NCI-H2081 (cell line): Measurements from ENCODE around the gene RPL18.
"Not testable (repeated sequence)": the region's sequence is repeated elsewhere in the genome, so short reads cannot be mapped to it uniquely, and the experiment has no call there.

Experiments
- DNase-seq, 2 experiments: peaks; one replicate each; lab custom pipeline; 2025; lab: John Stamatoyannopoulos, UW

RPL18 gene

GRCh38 chr19:48618916-48619691, at the start of gene RPL18, which contains the start of gene SPHK2:
Gene RPL18, minus strand, starts transcription at chr19:48619178. Its CDS starts 35 bp downstream, at chr19:48619143.
Gene SPHK2, plus strand, starts transcription at chr19:48619506. Its CDS starts 1,009 bp downstream, at chr19:48620515.
- DNase-seq: peak; percentile 97 to 99

GRCh38 chr19:48668761-48669160, 49.8 kb upstream of the RPL18 start:
- no peak for DNase-seq

GRCh38 chr19:48668332-48668731, 49.4 kb upstream of the RPL18 start:
- DNase-seq: no peak

DNA sequence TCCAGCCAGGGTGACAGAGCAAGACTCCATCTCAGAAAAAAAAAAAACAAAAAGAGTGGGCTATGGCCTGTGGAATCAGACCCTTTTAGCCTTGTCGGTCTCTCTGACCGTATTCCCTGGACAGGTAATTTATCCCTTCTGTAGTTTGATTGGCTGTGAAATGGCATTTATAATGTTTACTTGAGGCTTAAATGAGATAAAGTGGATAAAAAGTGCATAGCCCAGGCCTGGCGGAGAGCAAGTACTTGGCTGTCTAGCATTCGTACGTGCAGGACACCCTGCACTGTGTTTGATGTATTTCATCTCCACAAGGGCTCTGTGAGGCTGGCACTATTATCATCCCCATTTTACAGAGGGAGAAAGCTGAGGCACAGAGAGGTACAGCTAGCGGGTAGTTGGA, 46.8 kb upstream of the RPL18 start:
- no peak for DNase-seq

- DNase-seq: no peak
Measured at GRCh38 chr19:48664476-48664875, 45.5 kb upstream of the RPL18 start.

DNA sequence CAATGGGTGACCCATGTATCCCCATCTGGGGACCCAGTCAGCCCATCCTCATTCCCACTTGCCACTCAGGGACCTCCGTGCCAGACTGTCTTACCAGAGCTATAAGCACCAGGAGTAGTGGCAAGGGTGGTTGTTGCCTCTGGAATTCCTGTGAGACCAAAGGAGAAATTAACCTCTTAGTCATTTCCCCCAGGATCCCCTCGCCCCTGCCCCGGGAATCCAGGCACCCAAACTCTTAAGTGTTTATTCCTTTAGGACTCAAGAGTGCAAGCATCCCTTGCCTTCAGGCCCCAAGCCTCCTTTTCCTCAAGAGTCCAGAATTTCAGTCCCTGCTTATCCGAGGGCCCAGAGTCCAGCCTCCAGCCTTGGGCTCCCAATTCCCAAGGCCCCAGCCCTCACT, 44.7 kb upstream of the RPL18 start:
- no peak for DNase-seq

GRCh38 chr19:48661711-48662090, 42.7 kb upstream of the RPL18 start:
- DNase-seq: no peak

GRCh38 chr19:48660852-48661710, 42.1 kb upstream of the RPL18 start:
- peak; percentile 93 to 94 for DNase-seq

GRCh38 chr19:48659768-48660167, 40.8 kb upstream of the RPL18 start:
- DNase-seq: no peak

DNA sequence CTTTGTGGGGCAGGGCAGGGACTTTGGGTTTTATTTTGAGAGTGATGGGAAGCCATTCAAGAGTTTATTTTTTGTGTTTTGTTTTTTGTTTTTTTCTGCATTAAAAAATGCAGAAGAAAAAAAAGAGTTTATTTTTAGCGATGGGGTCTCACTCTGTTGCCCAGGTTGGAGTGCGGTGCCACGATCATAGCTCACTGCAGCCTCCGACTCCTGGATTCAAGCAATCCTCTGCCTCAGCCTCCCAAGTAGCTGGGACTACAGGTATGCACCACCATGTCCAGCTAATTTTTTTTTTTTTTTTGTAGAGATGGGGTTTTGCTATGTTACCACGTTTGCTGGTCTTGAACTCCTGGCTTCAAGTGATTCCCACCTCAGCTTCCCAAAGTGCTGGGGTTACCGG, 39.5 kb upstream of the RPL18 start:
- no peak for DNase-seq

DNA sequence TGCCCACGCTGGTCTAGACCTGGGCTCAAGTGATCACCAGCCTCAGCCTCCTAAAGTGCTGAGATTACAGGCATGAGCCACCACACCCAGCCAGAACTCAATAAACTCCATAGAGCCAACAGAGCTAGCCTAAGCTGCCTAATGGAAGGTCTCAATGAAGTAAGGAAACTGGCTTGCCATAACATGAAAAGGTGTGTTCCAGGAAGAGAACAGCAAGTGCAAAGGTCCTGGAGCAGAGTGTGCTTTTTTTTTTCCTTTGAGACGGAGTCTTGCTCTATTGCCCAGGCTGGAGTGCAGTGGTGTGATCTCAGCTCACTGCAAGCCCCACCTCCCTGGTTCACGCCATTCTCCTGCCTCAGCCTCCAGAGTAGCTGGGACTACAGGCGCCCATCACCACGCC, 38.9 kb upstream of the RPL18 start:
- DNase-seq: not testable (repeated sequence)

- no peak for DNase-seq
Measured at GRCh38 chr19:48656840-48657474, 38.0 kb upstream of the RPL18 start.

DNA sequence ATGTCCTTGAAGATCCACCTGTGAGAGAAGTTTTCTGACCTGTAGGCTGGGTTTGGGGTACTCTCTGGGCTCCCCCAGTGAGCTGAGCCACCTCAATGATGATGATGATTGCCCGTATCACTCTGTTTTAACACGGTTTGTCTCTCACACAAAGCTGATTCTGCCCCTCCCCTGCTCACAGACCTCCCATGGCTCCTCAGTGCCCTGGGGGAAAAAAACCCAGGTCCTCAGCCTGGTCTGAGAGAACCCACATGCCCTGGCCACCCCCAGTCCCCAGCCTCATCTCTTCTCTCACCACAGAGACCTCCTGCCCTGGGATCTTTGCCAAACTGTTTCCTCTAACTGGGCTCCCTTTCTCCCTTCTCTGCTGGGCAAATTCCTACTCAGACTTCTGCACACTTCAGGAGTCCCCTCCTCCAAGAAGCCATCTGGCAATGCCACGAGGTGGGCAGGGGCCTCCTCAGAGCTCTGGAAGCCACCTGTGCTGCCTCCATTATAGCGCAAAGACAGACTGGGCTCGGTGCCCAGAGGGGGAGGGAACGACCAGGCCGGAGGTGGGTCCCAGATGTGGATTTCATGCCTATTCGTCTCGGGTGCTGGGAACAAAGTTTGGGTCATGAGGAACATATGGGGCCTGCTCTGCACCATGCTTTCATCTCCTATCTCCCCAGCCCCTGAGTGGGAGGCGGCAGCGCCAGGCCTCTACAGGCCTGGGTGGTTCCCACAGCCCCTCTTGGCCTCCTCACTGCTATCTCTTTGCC, 35.5 kb upstream of the RPL18 start:
- DNase-seq: peak; percentile 37 to 68

DNA sequence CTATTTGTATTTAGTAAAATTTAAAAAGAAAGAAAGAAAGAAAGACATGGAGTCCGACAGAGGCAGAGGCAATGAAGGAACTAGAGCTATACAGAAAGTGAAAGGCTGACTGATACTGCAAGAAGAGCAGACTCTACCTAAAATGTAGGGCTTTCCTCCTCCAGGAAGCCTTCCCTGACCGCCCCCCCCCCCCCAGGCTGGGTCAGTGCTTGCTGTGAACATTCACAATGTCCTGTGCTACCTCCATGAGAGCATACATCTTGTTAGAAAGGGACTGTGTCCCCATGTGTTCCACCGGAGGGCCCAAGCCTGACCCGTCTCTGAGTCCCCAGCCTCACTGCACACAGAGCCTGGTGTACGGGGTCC, 32.7 kb upstream of the RPL18 start:
- no peak for DNase-seq

- no peak for DNase-seq
Measured at GRCh38 chr19:48650974-48651682, 32.1 kb upstream of the RPL18 start.

DNA sequence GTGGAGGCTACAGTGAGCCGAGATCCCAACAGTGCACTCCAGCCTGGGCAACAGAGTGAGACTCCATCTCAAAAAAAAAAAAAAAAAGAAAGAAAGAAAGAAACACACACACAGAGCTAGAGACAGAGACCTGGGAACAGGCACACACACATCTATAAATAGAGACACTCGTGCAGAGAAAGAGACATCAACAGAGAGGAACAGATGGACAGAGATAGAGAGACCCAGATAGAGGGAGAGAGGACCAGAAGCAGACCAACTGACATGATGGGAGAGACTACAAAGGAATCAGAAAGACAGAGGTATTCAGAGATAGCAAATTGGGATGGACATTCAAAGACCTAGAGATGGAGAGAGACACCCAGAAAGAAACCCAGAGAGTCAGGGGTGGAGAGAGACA, 29.2 kb upstream of the RPL18 start:
- DNase-seq: no peak

DNA sequence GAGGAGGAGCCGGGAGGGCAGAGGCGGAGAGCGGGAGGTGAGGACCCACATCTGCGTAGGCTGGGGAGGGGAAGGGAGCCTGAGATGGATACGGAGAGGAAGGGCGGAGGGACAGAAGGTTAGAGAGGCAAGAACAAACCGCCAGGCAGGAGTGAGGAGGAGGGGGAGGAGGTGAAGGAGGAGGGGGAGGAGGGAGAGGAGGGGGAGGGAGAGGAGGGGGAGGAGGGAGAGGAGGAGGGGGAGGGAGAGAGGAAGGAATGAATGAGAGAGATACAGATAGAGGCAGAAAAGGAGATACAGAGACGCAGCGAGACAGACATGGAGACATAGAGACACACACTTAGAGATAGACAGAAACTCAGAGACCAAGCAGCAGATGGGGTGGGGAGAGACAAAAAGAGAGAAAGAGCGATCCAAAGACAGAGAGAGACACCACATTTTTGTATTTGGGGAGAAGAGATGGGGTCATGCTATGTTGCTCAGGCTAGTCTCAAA, 27.8 kb upstream of the RPL18 start:
- DNase-seq: no peak

DNA sequence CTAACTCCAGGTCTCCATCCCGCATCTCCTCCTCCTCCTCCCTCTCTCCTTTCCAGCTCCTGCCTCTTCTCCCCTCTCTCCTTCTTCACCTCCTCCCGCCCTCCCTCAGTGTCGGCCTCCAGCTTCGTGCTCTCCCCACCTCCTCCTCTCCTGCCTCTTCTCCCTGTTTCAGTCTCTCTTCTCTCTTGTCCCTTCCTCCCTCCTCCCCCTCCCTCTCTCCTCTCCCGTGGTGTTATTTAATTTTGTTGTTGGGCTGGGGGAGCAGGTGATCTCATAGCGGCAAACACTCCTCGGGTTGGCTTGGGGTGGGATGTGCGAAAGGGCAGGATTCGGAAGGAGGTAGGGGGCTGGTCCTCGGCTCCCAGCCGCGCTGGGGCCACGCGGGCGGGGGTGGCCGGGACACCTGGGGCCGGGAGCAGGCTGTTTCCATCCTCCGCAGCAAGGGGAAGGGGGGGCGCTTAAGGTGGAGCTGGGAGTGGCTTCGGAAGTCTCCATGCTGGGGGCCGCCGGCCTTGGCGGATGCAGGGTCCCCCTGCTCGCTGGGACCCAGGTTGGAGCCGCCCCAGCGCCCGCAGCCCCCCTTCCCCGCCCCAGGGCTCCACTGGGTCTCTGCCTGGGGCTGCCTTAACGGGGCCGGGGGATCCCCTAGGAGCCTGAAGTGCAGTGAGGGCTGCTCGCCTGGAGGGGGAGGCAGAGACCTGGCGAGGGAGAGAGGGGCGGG, 27.2 kb upstream of the RPL18 start, which contains the start of gene CA11:
Gene CA11 (minus strand): TSS at position 187 of the 721 bp plus-strand sequence. CDS start 555 bp downstream, outside the sequence.
- DNase-seq: peak; percentile 88 to 89

GRCh38 chr19:48645620-48646000, 26.6 kb upstream of the RPL18 start:
- no peak for DNase-seq
